ENCODE data around the gene LMAN1.

GRCh38 chr18:59388817-59389216, 29.8 kb upstream of the LMAN1 start:
- no peak for TF ChIP-seq POU2F2 (IDR thresholded peaks at IDR 0.05; ENCODE audit: low read depth, low read length)
- TF ChIP-seq TAF1 (IDR thresholded peaks at IDR 0.05; ENCODE audit: low read depth, low read length) = no peak
- no peak for TF ChIP-seq POLR2A (IDR thresholded peaks at IDR 0.05; ENCODE audit: low read depth, low read length)
- no peak for TF ChIP-seq POLR2AphosphoS5 (IDR thresholded peaks at IDR 0.05; ENCODE audit: low read depth, low read length)
- TF ChIP-seq SPI1 (IDR thresholded peaks at IDR 0.05; ENCODE audit: low read depth, low read length) = no peak
- TF ChIP-seq PAX5 (IDR thresholded peaks at IDR 0.05; ENCODE audit: insufficient read depth, low read length, severe bottlenecking) = no peak

Measured in GM12891 (cell line).